Caco-2 (cell line): Measurements from ENCODE around the gene NLGN4X. TPM values are rescaled to one million over a fixed set of nuclear protein-coding genes. Genes with fewer than 3 reads are reported as not detected.

ENCODE experiments used
- BruUV-seq: library from RNA; stranded (reverse); fragments of 400-500 nt; replicated peaks from 2 replicates; lab custom pipeline; 2021; lab: Mats Ljungman, UMichigan
- CTCF ChIA-PET: fragments of 300-600 bp; sonication (Branson Sonifier 250); formaldehyde crosslinking; loops from one replicate; lab custom pipeline; 2022; ENCODE audit warnings: antibody characterized with exemption; lab: Charles Lee
- POLR2A ChIA-PET: fragments of 300-600 bp; sonication (Branson Sonifier 250); formaldehyde crosslinking; loops from one replicate; lab custom pipeline; 2022; ENCODE audit warnings: antibody characterized with exemption; lab: Charles Lee
- DNase-seq, 2 experiments: peaks; one replicate each; pipeline versions ENCODE4 v3.0.0 to v3.0.0-alpha.2; 2020 to 2022
- H3K27me3 ChIP-seq: replicated peaks from 2 replicates; pipeline ENCODE4 v1.6.0; 2011; ENCODE audit warnings: low read length; ENCODE audit not compliant: control insufficient read depth, insufficient read depth
- H3K36me3 ChIP-seq: 2 replicates; pipeline ENCODE4 v1.5.1; 2011; ENCODE audit warnings: low read length; ENCODE audit not compliant: control insufficient read depth, insufficient read depth
- H3K4me1 ChIP-seq: fragments of 250-450 bp; sonication (Bioruptor Pico); 2 replicates; pipeline ENCODE4 v1.5.1; 2020; ENCODE audit warnings: mild to moderate bottlenecking
- H3K4me3 ChIP-seq: 2 replicates; pipeline ENCODE4 v1.5.1; 2011; ENCODE audit warnings: low read depth, mild to moderate bottlenecking, control low read depth, low read length
- H3K9me3 ChIP-seq: fragments of 250-450 bp; sonication (Bioruptor Pico); 2 replicates; pipeline ENCODE4 v1.5.1; 2020; ENCODE audit warnings: mild to moderate bottlenecking, moderate library complexity
- H3K27ac Mint-ChIP-seq: one replicate; pipeline ENCODE4 v1.8.0; 2022; ENCODE audit warnings: mixed read lengths; ENCODE audit not compliant: unreplicated experiment
- H3K27me3 Mint-ChIP-seq: one replicate; pipeline ENCODE4 v1.8.0; 2022; ENCODE audit warnings: mixed read lengths; ENCODE audit not compliant: insufficient read depth, unreplicated experiment
- H3K36me3 Mint-ChIP-seq: one replicate; pipeline ENCODE4 v1.8.0; 2022; ENCODE audit warnings: mild to moderate bottlenecking, mixed read lengths; ENCODE audit not compliant: insufficient read depth, unreplicated experiment
- H3K4me1 Mint-ChIP-seq: one replicate; pipeline ENCODE4 v1.8.0; 2022; ENCODE audit warnings: low read depth, mixed read lengths; ENCODE audit not compliant: unreplicated experiment
- H3K4me3 Mint-ChIP-seq: one replicate; pipeline ENCODE4 v1.8.0; 2022; ENCODE audit warnings: mild to moderate bottlenecking, moderate library complexity, mixed read lengths; ENCODE audit not compliant: unreplicated experiment
- H3K9me3 Mint-ChIP-seq: one replicate; pipeline ENCODE4 v1.8.0; 2022; ENCODE audit warnings: mixed read lengths; ENCODE audit not compliant: unreplicated experiment
- intact Hi-C: fragments of 100-400 bp; cut with micrococcal nuclease; formaldehyde crosslinking; loops from one replicate; pipeline ENCODE4 v1.10.0; 2022; ENCODE audit not compliant: unreplicated experiment
- total RNA-seq: library from RNA; stranded (reverse); gene quantifications from 2 replicates; pipeline ENCODE4 v1.2.3, GENCODE V29; 2022
- TF ChIP-seq, protein P1 (sequence below), 2 experiments: fragments of 200-600 bp in 1 of 2; IDR thresholded peaks; 1 replicate in 1 of 2; 2 replicates in 1 of 2; pipeline versions ENCODE4 v1.5.1 to v1.8.0; 2011 to 2022; ENCODE audit warnings: antibody characterized with exemption in 1 of 2, control low read depth in 1 of 2, inconsistent platforms in 1 of 2, low read depth in 1 of 2, low read length in 1 of 2, mild to moderate bottlenecking in 1 of 2, moderate library complexity in 1 of 2; ENCODE audit not compliant: insufficient read depth in 1 of 2, severe bottlenecking in 1 of 2, unreplicated experiment in 1 of 2

The NLGN4X gene
- total RNA-seq, 1 experiment from 2014 or later, result not detected

DNA sequence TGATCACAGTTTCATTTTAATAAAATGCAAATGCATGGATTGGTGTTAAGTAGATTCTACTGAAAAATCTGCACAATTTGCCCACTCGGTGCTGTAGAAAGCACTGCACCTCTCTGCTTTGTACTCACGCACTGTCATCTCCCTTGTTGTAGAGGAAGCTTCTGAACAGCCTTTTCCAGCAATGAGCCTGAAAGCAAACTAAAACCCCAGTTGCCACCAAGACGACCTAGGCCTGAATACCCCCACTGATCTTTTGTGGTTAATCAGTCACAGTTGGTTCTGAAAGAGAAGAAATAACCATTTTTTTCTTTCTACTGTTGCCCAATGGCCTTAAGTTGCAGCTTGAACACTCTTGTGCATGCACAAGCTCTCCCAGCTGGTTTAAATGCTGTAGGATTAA, 229.8 kb downstream of the NLGN4X start:
- Mint-ChIP-seq H3K36me3 (no peaks in the 10 kb centered on the region), H3K27me3 (no peaks in the 10 kb centered on the region), H3K9me3 (no peaks in the 10 kb centered on the region), H3K4me1 (no peaks in the 10 kb centered on the region), H3K27ac (no peak overlapping the region), H3K4me3 (no peak overlapping the region)
- TF ChIP-seq, protein P1, sequence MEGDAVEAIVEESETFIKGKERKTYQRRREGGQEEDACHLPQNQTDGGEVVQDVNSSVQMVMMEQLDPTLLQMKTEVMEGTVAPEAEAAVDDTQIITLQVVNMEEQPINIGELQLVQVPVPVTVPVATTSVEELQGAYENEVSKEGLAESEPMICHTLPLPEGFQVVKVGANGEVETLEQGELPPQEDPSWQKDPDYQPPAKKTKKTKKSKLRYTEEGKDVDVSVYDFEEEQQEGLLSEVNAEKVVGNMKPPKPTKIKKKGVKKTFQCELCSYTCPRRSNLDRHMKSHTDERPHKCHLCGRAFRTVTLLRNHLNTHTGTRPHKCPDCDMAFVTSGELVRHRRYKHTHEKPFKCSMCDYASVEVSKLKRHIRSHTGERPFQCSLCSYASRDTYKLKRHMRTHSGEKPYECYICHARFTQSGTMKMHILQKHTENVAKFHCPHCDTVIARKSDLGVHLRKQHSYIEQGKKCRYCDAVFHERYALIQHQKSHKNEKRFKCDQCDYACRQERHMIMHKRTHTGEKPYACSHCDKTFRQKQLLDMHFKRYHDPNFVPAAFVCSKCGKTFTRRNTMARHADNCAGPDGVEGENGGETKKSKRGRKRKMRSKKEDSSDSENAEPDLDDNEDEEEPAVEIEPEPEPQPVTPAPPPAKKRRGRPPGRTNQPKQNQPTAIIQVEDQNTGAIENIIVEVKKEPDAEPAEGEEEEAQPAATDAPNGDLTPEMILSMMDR (IDR thresholded peaks at IDR 0.05; ENCODE audit: insufficient read depth in 1 of 2, low read depth in 1 of 2, low read length in 1 of 2, severe bottlenecking in 1 of 2, unreplicated experiment in 1 of 2), result no peak
- H3K4me1 ChIP-seq, result no peaks in the 10 kb centered on the region
- H3K4me3 ChIP-seq, result no peak overlapping the region
- no peaks in the 10 kb centered on the region for H3K27me3 ChIP-seq
- intact Hi-C loops, result no loop called here
- H3K36me3 ChIP-seq, result no peaks in the 10 kb centered on the region
- BruUV-seq, result no TSS peak
- no peaks in the 10 kb centered on the region for H3K9me3 ChIP-seq
- POLR2A ChIA-PET, result no interaction called here
- CTCF ChIA-PET, result no interaction called here
- DNase-seq, result no peak

GRCh38 chrX:5998456-5998855, 230.2 kb downstream of the NLGN4X start:
- Histone ChIP-seq H3K27me3 (no peaks in the 10 kb centered on the region), H3K36me3 (no peaks in the 10 kb centered on the region), H3K9me3 (no peaks in the 10 kb centered on the region), H3K4me3 (no peak overlapping the region), H3K4me1 (no peaks in the 10 kb centered on the region)
- ChIA-PET CTCF (no interaction called here), POLR2A (no interaction called here)
- Mint-ChIP-seq H3K27ac (no peak overlapping the region), H3K4me3 (no peak overlapping the region), H3K9me3 (no peaks in the 10 kb centered on the region), H3K27me3 (no peaks in the 10 kb centered on the region), H3K4me1 (no peaks in the 10 kb centered on the region), H3K36me3 (no peaks in the 10 kb centered on the region)
- TF ChIP-seq, protein P1 (IDR thresholded peaks at IDR 0.05; ENCODE audit: insufficient read depth in 1 of 2, low read depth in 1 of 2, low read length in 1 of 2, severe bottlenecking in 1 of 2, unreplicated experiment in 1 of 2), result no peak
- BruUV-seq, result no TSS peak
- no peak for DNase-seq
- intact Hi-C loops, result no loop called here

GRCh38 chrX:5991393-5991792, 237.3 kb downstream of the NLGN4X start:
- Mint-ChIP-seq H3K4me1 (no peaks in the 10 kb centered on the region), H3K27ac (no peak overlapping the region), H3K4me3 (no peak overlapping the region), H3K27me3 (no peaks in the 10 kb centered on the region), H3K9me3 (no peaks in the 10 kb centered on the region), H3K36me3 (no peaks in the 10 kb centered on the region)
- Histone ChIP-seq H3K27me3 (no peaks in the 10 kb centered on the region), H3K4me3 (no peak overlapping the region), H3K9me3 (no peaks in the 10 kb centered on the region), H3K36me3 (no peaks in the 10 kb centered on the region), H3K4me1 (no peaks in the 10 kb centered on the region)
- intact Hi-C loops, result no loop called here
- ChIA-PET POLR2A (no interaction called here), CTCF (no interaction called here)
- BruUV-seq, result no TSS peak
- no peak for DNase-seq
- TF ChIP-seq, protein P1 (IDR thresholded peaks at IDR 0.05; ENCODE audit: insufficient read depth in 1 of 2, low read depth in 1 of 2, low read length in 1 of 2, severe bottlenecking in 1 of 2, unreplicated experiment in 1 of 2), result no peak
